Measurements from ENCODE around the gene TMX1.

The TMX1 gene

GRCh38 chr14:51203881-51204280 is 36.2 kb upstream of the TMX1 start:
- H3K79me2 ChIP-seq (ENCODE audit: insufficient read depth, low read length) = no peaks in the 10 kb centered on the region
- no peak overlapping the region for H2AFZ ChIP-seq (ENCODE audit: low read length)
- TF ChIP-seq CTCF (conservative IDR thresholded peaks at IDR 0.05; ENCODE audit: low read length) (no peak), EZH2phosphoT487 (IDR thresholded peaks at IDR 0.05; ENCODE audit: borderline replicate concordance) (no peak)
- no peaks in the 10 kb centered on the region for H4K20me1 ChIP-seq (ENCODE audit: insufficient read depth, low read length, poor library complexity, severe bottlenecking)
- no peak overlapping the region for H3K4me3 ChIP-seq (ENCODE audit: low read length, poor library complexity, severe bottlenecking)
- H3K9me3 ChIP-seq (ENCODE audit: insufficient read depth, low read depth, low read length) = no peaks in the 10 kb centered on the region
- H3K27me3 ChIP-seq (ENCODE audit: insufficient read depth, low read length, poor library complexity, severe bottlenecking) = no peaks in the 10 kb centered on the region
- no peak overlapping the region for H3K9ac ChIP-seq (ENCODE audit: low read depth, low read length, poor library complexity, severe bottlenecking)
- H3K4me1 ChIP-seq (ENCODE audit: insufficient read depth, low read length, poor library complexity, severe bottlenecking) = peaks cover 18% of the 10 kb centered on the region
- no peaks in the 10 kb centered on the region for H3F3A ChIP-seq (ENCODE audit: low read depth)
- H3K9me2 ChIP-seq (replicated peaks; ENCODE audit: low read depth, low read length) = no peaks in the 10 kb centered on the region
- H3K4me2 ChIP-seq (ENCODE audit: low read depth, low read length, poor library complexity, severe bottlenecking) = no peak overlapping the region
- no peaks in the 10 kb centered on the region for H3K36me3 ChIP-seq (ENCODE audit: insufficient read depth, low read length)

- no peaks in the 10 kb centered on the region for H3K27me3 ChIP-seq (ENCODE audit: insufficient read depth, low read length, poor library complexity, severe bottlenecking)
- no peak overlapping the region; the same call in 1 of the 2 replicates for H2AFZ ChIP-seq (ENCODE audit: low read length)
- H3K4me1 ChIP-seq (ENCODE audit: insufficient read depth, low read length, poor library complexity, severe bottlenecking) = peaks cover 18% of the 10 kb centered on the region
- H3K4me3 ChIP-seq (ENCODE audit: low read length, poor library complexity, severe bottlenecking) = no peak overlapping the region
- no peaks in the 10 kb centered on the region for H3K9me2 ChIP-seq (replicated peaks; ENCODE audit: low read depth, low read length)
- H3K9me3 ChIP-seq (ENCODE audit: insufficient read depth, low read depth, low read length) = no peaks in the 10 kb centered on the region
- H3K79me2 ChIP-seq (ENCODE audit: insufficient read depth, low read length) = no peaks in the 10 kb centered on the region
- no peak overlapping the region for H3K4me2 ChIP-seq (ENCODE audit: low read depth, low read length, poor library complexity, severe bottlenecking)
- H3K36me3 ChIP-seq (ENCODE audit: insufficient read depth, low read length) = no peaks in the 10 kb centered on the region
- no peak overlapping the region for H3K9ac ChIP-seq (ENCODE audit: low read depth, low read length, poor library complexity, severe bottlenecking)
- H3F3A ChIP-seq (ENCODE audit: low read depth) = no peaks in the 10 kb centered on the region
- TF ChIP-seq EZH2phosphoT487 (IDR thresholded peaks at IDR 0.05; ENCODE audit: borderline replicate concordance) (no peak), CTCF (conservative IDR thresholded peaks at IDR 0.05; ENCODE audit: low read length) (no peak)
- no peaks in the 10 kb centered on the region for H4K20me1 ChIP-seq (ENCODE audit: insufficient read depth, low read length, poor library complexity, severe bottlenecking)
Observed at GRCh38 chr14:51205486-51205885, 34.6 kb upstream of the TMX1 start.

GRCh38 chr14:51206462-51206861 is 33.6 kb upstream of the TMX1 start:
- no peak overlapping the region for H3K9ac ChIP-seq (ENCODE audit: low read depth, low read length, poor library complexity, severe bottlenecking)
- H2AFZ ChIP-seq (ENCODE audit: low read length) = no peak overlapping the region
- H3K27me3 ChIP-seq (ENCODE audit: insufficient read depth, low read length, poor library complexity, severe bottlenecking) = no peaks in the 10 kb centered on the region
- no peak for TF ChIP-seq CTCF (conservative IDR thresholded peaks at IDR 0.05; ENCODE audit: low read length)
- no peak for TF ChIP-seq EZH2phosphoT487 (IDR thresholded peaks at IDR 0.05; ENCODE audit: borderline replicate concordance)
- no peak overlapping the region for H3K4me3 ChIP-seq (ENCODE audit: low read length, poor library complexity, severe bottlenecking)
- no peaks in the 10 kb centered on the region for H3K79me2 ChIP-seq (ENCODE audit: insufficient read depth, low read length)
- no peaks in the 10 kb centered on the region for H3K36me3 ChIP-seq (ENCODE audit: insufficient read depth, low read length)
- H3K9me3 ChIP-seq (ENCODE audit: insufficient read depth, low read depth, low read length) = no peaks in the 10 kb centered on the region
- H3K4me2 ChIP-seq (ENCODE audit: low read depth, low read length, poor library complexity, severe bottlenecking) = no peak overlapping the region
- H3F3A ChIP-seq (ENCODE audit: low read depth) = no peaks in the 10 kb centered on the region
- H3K4me1 ChIP-seq (ENCODE audit: insufficient read depth, low read length, poor library complexity, severe bottlenecking) = peaks cover 18% of the 10 kb centered on the region
- no peaks in the 10 kb centered on the region for H4K20me1 ChIP-seq (ENCODE audit: insufficient read depth, low read length, poor library complexity, severe bottlenecking)
- H3K9me2 ChIP-seq (replicated peaks; ENCODE audit: low read depth, low read length) = no peaks in the 10 kb centered on the region
